Brain pericyte (primary cell): ENCODE measurements around the gene EIF5A.
A peak's percentile ranks its signal among the peaks of the same experiment; 100 is the strongest.

ENCODE experiments used
- DNase-seq: peaks from one replicate; pipeline ENCODE4 v3.0.0-alpha.2; 2012; ENCODE audit warnings: low read depth, low spot score

EIF5A gene

GRCh38 chr17:7285679-7286078 is 21.7 kb upstream of the EIF5A start:
- no peak for DNase-seq

DNA sequence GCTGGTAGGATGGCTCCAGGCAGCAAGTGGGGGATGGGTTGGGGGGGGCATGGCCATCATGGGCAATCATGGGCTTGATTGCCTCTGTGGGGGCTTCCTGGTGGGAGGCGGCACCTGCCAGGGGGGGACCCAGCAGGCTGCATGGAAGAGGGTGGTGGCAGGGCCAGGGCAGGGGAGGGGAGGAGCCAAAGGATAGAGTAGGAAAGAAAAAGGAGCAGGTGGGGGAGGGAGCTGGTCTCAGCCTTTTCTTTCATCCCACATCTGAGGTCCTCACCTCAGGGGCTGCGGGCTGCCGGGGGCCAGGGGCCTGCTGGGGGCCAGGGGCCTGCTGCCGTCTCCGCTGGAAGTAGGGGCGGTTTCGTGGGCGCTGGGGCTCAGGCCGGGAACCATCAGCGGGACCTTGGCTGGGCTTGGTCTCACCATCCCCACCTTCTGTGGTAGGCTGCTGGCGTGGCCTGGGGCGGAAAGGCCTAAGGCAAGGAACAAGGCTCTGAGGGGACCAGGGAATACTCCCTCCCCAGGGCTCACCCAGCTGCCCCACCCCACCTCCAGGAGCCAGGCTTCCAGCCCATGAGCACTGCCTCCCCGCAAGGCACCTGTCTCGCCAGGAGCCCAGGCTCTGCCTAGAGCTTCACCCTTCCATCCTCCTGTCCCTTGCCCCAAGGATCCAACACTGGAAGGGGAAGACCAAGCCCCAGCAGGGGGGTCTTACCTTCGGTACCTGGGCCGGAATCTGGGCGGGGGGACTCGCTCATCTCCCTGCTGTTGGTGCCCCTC is 18.0 kb upstream of the EIF5A start:
- DNase-seq, result no peak

GRCh38 chr17:7290166-7290565 is 17.3 kb upstream of the EIF5A start:
- DNase-seq, result no peak

- DNase-seq, result no peak
These were observed 16.7 kb upstream of the EIF5A start for GRCh38 chr17:7290685-7291084.

DNA sequence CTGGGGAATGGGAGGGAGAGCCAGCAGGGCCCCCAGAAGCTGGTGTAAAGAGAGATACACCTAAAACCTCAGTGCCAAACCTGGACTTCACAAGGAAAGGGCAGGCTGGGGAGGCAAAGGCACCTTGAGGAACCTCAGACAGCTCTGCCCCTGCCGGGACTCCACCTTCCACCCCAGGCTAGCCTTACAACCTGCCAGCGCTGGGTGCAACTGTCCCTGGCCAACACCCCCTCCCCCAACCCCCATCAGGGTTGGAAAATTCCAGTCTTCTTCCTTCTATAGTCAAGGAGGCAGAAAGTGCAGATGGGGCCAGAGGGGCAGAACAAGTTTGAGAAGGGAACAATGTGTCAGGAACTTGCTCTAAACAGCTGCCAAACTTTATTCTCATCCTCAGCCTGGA is 15.2 kb upstream of the EIF5A start:
- no peak for DNase-seq

DNA sequence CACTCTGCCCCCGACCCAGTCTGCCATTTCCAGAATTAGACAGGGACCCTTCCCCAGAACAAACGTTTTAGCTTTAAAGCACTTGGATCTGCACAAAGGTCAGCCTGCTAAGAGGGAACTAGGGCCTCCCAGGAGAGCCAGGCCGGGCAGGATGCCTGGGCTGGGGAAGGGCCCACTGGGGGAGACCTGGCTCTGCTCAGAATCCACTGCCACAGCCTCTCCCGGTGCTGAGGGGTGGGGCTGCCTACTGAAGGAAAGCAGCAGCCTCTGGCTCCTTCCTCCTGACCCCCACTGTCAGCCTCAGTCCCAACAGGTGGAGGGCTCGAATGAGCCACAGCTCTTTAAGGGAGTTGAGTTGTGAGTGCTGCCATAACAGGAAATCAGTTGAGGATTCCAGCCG is 14.7 kb upstream of the EIF5A start:
- no peak for DNase-seq

- DNase-seq, result no peak
These were observed 14.3 kb upstream of the EIF5A start for GRCh38 chr17:7293159-7293558.

DNA sequence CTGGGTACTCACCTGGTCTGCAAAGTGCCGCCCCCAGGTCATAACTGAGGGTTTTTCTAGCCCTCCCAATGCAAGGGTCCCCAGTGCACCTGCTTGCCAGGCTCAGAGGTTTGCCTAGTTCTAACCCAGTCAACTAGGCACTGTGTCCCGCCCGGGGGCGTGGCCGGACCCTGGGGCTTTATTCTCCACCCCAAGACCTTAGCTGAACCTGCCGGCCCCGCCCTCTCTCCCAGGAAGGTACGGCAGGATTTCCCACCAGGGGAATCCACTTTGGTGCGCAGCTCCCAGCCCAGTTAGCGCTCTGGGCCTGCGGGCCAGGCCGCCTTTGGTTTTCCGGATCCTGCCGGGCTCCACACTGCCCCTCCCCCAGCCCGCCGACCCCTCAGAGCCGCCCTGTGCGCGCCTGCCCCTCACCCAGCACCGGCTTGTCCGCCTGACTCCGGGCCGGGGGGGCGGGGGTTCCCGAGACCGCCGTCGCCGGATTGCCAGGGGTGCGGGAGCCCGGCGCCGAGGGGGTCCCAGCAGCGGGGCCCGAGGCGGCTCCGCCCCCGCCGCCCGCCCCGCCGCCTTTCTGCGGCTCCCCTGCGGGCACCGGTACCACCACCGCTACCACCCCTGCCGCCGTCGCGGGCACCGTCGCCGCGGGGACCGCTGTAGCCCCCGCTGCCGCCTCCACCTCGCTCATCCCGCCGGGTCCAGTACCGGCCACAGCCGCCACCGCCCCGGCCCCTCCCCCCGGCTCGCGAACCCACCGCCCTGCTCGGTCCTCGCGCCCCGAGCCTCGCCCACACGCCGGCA is 13.4 kb upstream of the EIF5A start:
- DNase-seq, result no peak

GRCh38 chr17:7294614-7295153 is 12.7 kb upstream of the EIF5A start, which contains the start of gene YBX2:
Gene YBX2, minus strand, starts transcription at chr17:7294639. Its CDS starts 139 bp downstream, at chr17:7294500.
- no peak for DNase-seq

DNA sequence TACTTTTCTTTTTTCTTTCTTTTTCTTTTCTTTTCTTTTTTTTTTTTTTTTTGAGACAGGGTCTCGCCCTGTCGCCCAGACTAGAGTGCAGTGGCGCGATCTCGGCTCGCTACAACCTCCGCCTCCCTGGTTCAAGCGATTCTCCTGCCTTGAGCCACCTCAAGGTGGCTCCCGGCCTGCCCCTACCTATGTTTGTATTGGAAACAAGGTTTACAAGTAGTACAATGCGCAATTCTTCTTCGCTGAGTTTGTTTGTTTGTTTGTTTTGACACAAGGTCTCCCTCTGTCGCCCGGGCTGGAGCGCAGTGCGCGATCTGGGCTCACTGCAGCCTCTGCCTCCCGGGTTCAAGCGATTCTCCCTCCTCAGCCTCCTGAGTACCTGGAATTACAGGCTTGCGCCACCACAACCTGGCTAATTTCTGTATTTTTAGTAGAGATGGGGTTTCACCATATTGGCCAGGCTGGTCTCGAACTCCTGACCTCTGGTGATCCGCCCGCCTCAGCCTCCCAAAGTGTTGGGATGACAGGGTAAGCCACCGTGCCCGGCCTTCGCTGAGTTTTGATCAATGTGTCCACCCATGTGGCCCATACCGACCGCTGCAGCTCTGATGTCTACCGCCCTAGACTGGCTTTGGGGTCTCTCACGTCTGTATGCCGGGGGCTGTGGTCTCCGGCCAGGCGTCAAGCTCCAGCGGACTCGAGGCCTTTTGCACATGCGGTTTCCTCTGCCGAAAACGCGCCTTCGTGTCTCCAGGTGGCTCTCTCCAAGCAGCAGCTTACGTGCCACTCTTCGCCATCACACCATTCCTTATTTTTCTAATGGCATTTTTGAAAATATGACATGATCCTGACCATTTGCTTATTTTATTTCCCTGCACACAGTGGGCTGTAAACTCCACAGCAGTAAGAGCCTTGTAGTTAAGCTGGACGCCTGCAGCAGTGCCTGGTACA is 11.9 kb upstream of the EIF5A start:
- DNase-seq, result no peak

- no peak for DNase-seq
These were observed 11.1 kb upstream of the EIF5A start for GRCh38 chr17:7296189-7296861.

DNA sequence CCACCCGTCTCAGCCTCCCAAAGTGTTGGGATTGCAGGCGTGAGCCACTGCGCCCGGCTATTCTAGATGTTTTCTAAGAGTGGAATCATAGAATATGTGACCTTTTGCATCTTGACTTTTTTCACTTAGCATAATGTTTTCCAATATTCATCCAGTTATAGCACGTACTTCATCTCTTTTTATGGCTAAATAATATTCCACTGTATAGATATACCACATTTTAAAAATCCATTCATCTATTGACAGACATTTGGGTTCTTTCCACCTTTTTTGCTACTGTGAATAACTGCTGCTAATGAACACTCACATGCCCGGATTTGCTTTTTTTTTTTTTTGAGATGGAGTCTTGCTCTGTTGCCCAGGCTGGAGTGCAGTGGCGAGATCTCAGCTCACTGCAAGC is 3.2 kb upstream of the EIF5A start:
- no peak for DNase-seq

DNA sequence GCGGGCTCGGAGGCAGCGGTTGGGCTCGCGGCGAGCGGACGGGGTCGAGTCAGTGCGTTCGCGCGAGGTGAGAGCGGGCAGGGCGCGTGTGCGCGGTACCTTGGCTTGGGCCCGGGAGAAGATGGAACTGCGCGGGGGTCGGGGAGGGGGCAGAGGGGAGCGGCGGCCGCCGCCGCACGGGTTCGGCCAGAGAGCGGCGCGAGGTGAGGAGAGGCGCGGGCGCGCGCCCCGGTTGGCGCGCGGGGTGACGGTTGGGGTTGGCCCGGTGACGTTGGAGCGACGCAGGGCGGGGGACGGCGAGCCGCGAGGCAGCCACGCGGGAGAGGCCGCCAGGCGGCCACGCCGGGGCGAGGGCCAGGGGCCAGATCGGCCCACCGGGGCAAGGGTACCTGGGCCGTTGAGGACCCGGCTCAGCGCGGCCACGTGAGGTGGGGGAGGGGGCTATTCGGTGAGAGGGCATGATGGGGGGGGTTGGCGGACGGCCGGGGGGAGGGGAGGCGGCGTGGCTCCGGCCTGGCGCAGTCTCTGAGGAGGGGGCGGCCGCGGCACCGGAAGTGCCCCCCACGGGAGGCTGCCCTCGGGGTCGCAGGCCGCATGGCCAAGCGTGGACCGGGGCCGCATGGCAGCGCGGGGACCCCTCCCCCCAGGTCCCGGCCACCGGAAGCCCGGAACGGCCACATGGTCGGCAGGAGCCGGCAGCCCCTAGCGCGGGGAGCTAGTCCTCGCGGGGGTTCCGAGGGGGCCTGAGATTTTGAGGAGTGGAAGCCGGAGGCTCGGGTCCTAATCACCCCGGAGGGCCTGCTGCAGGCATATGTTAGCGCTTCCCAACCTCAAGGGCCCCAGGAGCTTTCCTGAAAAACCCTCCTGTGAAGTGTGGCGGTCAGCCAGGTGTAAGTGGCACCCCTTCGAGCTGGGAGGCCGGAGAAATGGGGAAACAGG is 527 bp downstream of the EIF5A start:
- DNase-seq, result no peak

- peak; percentile 53 for DNase-seq
These were observed 1.4 kb downstream of the EIF5A start for GRCh38 chr17:7308625-7309433.

DNA sequence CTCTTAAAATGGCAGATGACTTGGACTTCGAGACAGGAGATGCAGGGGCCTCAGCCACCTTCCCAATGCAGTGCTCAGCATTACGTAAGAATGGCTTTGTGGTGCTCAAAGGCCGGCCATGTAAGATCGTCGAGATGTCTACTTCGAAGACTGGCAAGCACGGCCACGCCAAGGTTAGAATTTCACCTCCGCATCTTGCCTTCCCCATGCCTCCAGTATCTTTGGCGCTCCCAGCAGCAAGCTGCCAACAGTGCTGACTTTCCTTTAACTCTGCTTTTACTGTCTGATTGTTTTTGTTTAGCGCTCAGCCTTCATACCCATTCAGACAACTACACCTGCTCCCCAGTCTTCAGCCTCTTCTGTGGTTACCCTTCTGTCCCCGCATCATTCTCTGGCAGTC is 2.2 kb downstream of the EIF5A start:
- DNase-seq, result no peak

DNA sequence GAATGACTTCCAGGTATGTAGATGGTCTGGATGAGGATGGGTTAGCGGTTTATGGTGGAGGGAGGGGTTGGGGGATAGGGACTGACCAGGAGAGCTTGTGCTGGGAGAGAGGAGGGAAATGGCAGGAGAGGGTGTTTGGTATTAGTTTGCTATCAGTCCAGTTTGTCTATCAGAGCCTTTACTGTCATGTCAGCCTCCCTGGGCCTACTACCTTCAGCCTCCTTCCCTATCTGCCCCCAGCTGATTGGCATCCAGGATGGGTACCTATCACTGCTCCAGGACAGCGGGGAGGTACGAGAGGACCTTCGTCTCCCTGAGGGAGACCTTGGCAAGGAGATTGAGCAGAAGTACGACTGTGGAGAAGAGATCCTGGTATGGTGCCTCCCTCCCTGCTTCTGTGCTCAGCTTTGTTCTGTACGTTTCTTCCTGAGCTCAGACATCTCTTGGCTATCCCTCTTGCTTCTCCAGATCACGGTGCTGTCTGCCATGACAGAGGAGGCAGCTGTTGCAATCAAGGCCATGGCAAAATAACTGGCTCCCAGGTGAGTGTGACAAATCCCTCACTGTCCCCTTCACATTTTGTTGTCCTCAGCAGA is 3.8 kb downstream of the EIF5A start:
- DNase-seq, result no peak

- DNase-seq, result no peak
These were observed 5.1 kb downstream of the EIF5A start for GRCh38 chr17:7312432-7313087.
